H1 (cell line): ENCODE results near the gene NR4A3.

Source experiments
- POLR2AphosphoS5 ChIP-seq: IDR thresholded peaks from 2 replicates; pipeline ENCODE4 v1.6.1; 2011; ENCODE audit warnings: low read depth, low read length
- TF ChIP-seq, protein P1 (sequence below), 3 experiments: IDR thresholded peaks; 1 replicate in 2 of 3; 2 replicates in 1 of 3; pipeline versions ENCODE4 v1.5.1 to v1.6.1; 2011; ENCODE audit warnings: low read length in 3 of 3, mild to moderate bottlenecking in 3 of 3, inconsistent platforms in 2 of 3, low read depth in 1 of 3, moderate library complexity in 1 of 3; ENCODE audit not compliant: insufficient read depth in 1 of 3; ENCODE audit errors: control extremely low read depth in 1 of 3

DNA sequence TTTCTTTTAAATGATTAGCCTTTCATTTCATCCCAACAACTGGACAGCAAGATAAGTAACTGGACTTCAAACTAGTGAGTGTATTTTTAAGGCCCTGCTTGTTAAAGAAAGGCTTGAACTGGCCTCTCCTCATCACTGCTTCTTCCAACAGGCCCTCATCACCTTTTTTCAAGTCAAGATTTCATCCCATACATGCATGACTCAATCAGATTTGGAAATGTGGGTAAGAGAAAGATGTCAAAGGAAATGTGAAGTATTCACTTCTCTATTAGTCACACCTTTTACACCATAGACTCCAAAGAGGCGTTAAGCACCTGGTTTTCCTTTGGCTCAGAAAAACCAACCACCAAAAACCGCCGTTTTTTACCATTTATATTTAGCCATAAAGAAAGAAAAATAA, 4.9 kb downstream of the NR4A3 start:
- TF ChIP-seq, protein P1, sequence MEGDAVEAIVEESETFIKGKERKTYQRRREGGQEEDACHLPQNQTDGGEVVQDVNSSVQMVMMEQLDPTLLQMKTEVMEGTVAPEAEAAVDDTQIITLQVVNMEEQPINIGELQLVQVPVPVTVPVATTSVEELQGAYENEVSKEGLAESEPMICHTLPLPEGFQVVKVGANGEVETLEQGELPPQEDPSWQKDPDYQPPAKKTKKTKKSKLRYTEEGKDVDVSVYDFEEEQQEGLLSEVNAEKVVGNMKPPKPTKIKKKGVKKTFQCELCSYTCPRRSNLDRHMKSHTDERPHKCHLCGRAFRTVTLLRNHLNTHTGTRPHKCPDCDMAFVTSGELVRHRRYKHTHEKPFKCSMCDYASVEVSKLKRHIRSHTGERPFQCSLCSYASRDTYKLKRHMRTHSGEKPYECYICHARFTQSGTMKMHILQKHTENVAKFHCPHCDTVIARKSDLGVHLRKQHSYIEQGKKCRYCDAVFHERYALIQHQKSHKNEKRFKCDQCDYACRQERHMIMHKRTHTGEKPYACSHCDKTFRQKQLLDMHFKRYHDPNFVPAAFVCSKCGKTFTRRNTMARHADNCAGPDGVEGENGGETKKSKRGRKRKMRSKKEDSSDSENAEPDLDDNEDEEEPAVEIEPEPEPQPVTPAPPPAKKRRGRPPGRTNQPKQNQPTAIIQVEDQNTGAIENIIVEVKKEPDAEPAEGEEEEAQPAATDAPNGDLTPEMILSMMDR (IDR thresholded peaks at IDR 0.05; ENCODE audit: control extremely low read depth in 1 of 3, insufficient read depth in 1 of 3, low read depth in 1 of 3, low read length in 3 of 3), result no peak
- TF ChIP-seq POLR2AphosphoS5, result no peak
